Measurements from ENCODE around the gene ATP8B1. TPM values are rescaled to one million over a fixed set of nuclear protein-coding genes. Genes with fewer than 3 reads are reported as not detected.

Gene ATP8B1
- total RNA-seq, 1 experiment from 2014 or later: 0.90 TPM

DNA sequence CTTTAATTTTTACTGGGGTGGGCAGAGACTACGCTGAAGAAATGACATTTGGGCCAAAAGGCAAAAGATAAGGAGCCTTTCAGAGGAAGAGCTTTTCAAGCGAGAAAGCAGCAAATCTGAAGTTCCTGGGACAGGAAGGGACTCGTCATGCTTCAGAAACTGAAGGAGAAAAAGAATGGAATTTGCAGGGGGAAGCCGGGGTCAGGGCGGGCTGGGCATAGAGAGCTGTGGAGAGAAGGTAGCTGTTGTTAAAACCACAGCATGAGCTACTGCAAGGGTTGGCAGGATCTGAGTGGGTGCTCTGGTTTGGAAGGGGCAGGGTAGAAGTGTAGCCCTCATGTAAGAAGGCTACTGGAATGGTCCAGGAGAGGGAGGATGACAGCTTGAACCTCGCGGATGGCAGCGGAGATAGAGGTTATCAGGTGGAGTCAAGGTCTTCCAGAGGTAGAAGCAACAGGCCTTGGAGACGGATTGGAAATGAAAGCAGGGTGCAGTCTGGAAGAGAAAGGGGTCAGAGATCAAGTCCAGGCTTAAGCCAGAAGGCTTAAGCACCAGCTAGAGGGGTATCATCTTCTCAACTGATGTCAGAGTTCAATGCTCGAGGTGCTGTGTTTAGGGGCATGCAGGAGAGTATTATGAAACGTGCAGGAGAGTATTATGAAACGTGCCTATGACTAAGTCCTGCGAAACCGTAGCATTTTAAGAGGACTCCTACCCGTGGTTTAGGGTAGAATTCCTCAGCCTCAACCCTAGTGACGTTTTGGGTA is 18.9 kb downstream of the ATP8B1 start:
- DNase-seq (ENCODE audit: low read depth, low spot score): no peak
- in situ Hi-C loops (cut with HindIII; ENCODE audit: low pct_unique_long_range_greater_than_20kb, low sequenced_read_pairs): no loop called here

DNA sequence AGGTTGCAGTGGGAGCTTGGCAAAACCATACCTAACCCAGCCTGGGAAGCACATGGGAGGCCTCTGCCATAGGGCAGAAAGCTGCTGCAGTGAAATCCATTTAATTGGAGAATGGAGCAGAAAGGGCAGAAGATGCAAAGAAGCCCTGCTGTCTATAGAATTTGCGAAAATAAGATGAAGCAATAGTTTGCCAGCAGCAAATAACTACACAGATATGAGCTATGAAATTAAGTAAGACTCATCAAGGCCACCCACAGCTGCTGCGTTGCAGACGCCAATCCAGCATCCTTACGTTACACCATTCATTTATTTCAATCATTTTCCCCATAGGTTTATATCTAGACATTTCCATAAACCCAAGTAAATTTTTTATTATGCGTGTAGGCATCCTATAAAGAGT is 21.1 kb downstream of the ATP8B1 start:
- in situ Hi-C loops (cut with HindIII; ENCODE audit: low pct_unique_long_range_greater_than_20kb, low sequenced_read_pairs): no loop called here
- no peak for DNase-seq (ENCODE audit: low read depth, low spot score)

GRCh38 chr18:57780706-57781347 is 22.3 kb downstream of the ATP8B1 start:
- peak; percentile 7 for DNase-seq (ENCODE audit: low read depth, low spot score)
- in situ Hi-C loops (cut with HindIII; ENCODE audit: low pct_unique_long_range_greater_than_20kb, low sequenced_read_pairs): no loop called here

DNA sequence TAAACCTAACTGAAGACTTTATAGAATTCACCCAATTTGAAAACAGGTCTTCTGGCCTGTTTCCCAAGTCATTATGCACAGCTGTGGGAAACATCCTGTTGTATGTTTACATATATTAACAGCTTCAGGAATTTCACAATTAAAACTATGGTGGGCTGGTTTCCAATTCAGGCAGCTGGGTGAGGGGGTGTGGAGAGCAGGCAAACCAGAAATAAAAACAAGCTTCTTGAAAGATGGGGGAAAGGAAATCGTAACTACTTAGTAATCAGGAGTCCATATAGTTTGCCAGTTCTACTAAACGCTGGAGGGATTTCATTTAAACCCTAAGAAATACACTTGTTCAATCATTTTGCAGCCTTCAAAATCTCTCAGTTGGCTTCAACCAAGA is 22.8 kb downstream of the ATP8B1 start:
- DNase-seq (ENCODE audit: low read depth, low spot score): no peak
- in situ Hi-C loops (cut with HindIII; ENCODE audit: low pct_unique_long_range_greater_than_20kb, low sequenced_read_pairs): no loop called here

GRCh38 chr18:57776767-57777166 is 26.3 kb downstream of the ATP8B1 start:
- in situ Hi-C loops (cut with HindIII; ENCODE audit: low pct_unique_long_range_greater_than_20kb, low sequenced_read_pairs): no loop called here
- no peak for DNase-seq (ENCODE audit: low read depth, low spot score)

GRCh38 chr18:57776354-57776753 is 26.8 kb downstream of the ATP8B1 start:
- no peak for DNase-seq (ENCODE audit: low read depth, low spot score)
- in situ Hi-C loops (cut with HindIII; ENCODE audit: low pct_unique_long_range_greater_than_20kb, low sequenced_read_pairs): no loop called here

DNA sequence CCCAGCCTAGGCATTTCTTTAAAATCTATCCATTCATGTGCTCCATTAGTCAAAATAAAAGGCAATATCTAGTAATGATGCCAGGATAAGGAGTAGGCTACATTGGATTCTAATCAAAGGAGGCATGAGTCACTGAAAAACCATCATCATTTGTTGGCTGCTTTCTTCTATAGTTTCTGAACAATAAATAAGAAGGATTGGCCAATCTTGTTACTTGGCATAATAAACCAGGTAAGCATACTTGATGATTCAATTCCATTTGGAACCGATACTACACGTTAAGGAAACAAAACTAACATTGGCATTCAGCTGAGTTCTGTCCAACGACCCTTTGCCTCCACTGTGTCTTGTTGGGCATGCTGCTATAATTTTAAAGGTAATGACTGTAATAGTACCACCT is 27.2 kb downstream of the ATP8B1 start:
- in situ Hi-C loops (cut with HindIII; ENCODE audit: low pct_unique_long_range_greater_than_20kb, low sequenced_read_pairs): no loop called here
- no peak for DNase-seq (ENCODE audit: low read depth, low spot score)

- no peak for DNase-seq (ENCODE audit: low read depth, low spot score)
- in situ Hi-C loops (cut with HindIII; ENCODE audit: low pct_unique_long_range_greater_than_20kb, low sequenced_read_pairs): no loop called here
Measured at GRCh38 chr18:57772387-57772799, 30.7 kb downstream of the ATP8B1 start.

DNA sequence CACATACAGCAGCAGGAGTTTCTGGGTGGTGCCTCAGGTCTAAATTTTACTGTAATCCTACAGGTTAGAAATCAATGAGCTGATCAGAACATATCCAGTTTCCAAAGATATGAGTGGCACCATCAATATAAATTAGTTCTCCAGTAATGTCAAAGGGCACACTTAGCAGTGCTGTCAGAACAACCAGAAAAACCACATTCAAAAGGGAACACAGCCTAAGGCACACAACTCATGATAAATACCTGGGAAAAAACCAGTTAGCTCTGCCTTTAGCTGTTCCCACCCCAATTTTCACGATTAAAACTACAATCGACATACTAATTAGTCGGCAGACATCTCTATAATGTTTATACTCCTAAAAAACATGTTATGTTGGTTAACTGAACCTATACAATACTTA is 31.5 kb downstream of the ATP8B1 start:
- no peak for DNase-seq (ENCODE audit: low read depth, low spot score)

GRCh38 chr18:57771193-57771592 is 31.9 kb downstream of the ATP8B1 start:
- no peak for DNase-seq (ENCODE audit: low read depth, low spot score)
- in situ Hi-C loops (cut with HindIII; ENCODE audit: low pct_unique_long_range_greater_than_20kb, low sequenced_read_pairs): no loop called here

More for the DNA sequence above, 31.5 kb downstream of the ATP8B1 start:
- in situ Hi-C loops (cut with HindIII; ENCODE audit: low pct_unique_long_range_greater_than_20kb, low sequenced_read_pairs): no loop called here

DNA sequence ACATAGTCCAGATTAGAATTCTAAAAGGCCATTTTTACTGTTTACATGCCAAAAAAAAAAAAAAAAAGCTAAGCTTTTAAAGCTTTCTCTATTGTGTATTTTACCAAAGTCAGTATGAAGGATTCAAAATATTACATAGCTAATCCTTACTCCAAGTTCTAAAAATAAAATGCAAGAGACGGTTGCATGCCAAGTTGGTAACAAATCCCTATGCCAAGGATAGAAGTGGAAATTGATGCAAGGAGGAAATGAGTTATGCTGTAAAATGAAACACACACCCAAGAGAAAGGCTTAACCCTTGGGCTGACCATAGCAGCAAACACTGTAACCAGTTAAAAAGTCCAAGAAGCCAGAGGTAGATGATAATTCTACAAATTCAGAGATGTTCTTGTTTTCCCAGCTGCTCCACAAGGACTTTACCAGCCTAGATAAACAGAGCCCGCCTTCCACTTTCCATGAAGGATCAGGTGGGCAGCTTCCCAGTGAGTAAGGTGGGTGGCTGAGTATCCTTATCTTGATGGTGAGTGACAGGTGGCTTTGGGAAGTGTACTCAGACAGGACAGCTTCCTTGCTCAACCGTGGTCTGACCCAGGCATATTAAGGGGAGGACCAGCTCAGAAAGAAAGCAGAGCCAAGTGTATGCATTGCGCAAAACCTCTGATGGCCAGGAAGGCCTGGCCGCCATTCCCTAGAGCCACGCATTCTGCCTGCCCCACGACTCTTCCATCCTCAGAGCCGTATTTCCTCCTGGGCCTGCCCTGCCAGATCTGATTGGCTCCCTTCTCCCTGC is 34.4 kb downstream of the ATP8B1 start:
- no peak for DNase-seq (ENCODE audit: low read depth, low spot score)
- in situ Hi-C loops (cut with HindIII; ENCODE audit: low pct_unique_long_range_greater_than_20kb, low sequenced_read_pairs): no loop called here

- no peak for DNase-seq (ENCODE audit: low read depth, low spot score)
- in situ Hi-C loops (cut with HindIII; ENCODE audit: low pct_unique_long_range_greater_than_20kb, low sequenced_read_pairs): no loop called here
Measured at GRCh38 chr18:57767259-57768050, 35.7 kb downstream of the ATP8B1 start.

DNA sequence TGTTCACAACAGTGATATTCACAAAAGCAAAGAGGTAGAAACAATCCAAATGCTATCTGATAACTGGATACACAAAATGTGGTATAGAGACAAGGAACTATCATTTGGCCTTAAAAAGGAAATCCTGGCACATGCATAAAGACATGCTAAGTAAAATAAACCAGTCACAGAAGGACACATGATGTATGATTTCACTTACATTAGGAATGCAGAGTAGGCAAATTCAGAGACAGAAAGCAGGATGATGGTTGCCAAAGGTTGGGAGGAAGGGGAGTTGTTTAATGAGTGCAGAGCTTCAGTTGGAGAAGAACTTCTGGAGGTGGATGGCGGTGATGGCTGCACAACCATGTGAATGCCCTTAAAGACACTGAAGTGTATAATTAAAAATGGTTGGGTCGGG is 38.1 kb downstream of the ATP8B1 start:
- DNase-seq (ENCODE audit: low read depth, low spot score): no peak
- in situ Hi-C loops (cut with HindIII; ENCODE audit: low pct_unique_long_range_greater_than_20kb, low sequenced_read_pairs): no loop called here

DNA sequence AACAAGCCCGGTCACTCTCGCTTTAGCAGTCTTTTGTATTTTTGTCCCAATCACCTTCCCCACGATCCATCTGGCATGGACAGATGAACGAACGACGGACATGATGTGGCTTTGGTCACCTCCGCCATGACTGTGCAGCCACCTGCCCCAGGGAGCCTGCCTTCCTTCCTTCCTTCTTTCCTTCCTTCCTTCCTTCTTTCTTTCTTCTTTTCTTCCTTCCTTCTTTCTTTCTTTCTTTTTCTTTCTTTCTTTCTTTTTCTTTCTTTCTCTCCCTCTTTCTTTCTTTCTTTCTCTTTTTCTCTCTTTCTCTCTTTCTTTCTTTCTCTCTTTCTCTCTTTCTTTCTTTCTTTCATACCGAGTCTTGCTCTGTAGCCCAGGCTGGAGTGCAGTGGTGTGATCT is 39.0 kb downstream of the ATP8B1 start:
- in situ Hi-C loops (cut with HindIII; ENCODE audit: low pct_unique_long_range_greater_than_20kb, low sequenced_read_pairs): no loop called here

DNA sequence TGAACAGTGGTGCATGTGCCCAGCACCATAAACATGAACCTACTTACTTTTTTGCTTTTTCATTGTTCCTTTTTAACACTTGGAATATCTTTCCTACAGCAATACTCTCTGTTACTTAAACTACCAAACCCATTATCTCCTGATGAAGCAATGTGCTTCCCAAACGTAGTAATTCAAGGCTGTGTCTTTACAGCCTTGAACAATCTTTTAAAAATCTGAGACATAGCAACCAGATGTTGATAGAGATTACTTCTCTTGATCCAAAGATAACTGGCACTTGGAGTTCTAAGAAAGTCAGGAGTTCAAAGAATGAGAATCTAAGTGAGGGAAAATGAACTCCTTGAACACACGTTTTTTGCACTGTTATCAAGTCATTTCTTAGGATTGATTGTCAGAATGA is 40.4 kb downstream of the ATP8B1 start:
- in situ Hi-C loops (cut with HindIII; ENCODE audit: low pct_unique_long_range_greater_than_20kb, low sequenced_read_pairs): no loop called here

More for the DNA sequence above, 39.0 kb downstream of the ATP8B1 start:
- no peak for DNase-seq (ENCODE audit: low read depth, low spot score)

DNA sequence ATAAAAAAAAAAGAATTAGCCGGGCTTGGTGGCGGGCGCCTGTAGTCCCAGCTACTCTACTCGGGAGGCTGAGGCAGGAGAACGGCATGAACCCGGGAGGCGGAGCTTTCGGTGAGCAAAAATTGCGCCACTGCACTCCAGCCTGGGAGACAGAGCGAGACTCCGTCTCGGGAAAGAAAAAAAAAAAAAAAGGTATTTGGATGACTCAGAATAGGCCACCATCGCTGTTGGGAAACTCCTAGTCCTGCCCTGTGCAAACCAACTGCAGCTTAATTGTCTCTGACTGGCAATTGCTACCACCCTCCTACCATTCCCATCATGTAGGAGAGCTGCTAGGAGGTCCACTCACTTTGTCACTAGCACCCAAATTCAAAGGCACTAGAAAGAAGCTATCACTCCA is 43.5 kb downstream of the ATP8B1 start:
- DNase-seq (ENCODE audit: low read depth, low spot score): no peak
- in situ Hi-C loops (cut with HindIII; ENCODE audit: low pct_unique_long_range_greater_than_20kb, low sequenced_read_pairs): no loop called here

More for the DNA sequence above, 40.4 kb downstream of the ATP8B1 start:
- DNase-seq (ENCODE audit: low read depth, low spot score): no peak

DNA sequence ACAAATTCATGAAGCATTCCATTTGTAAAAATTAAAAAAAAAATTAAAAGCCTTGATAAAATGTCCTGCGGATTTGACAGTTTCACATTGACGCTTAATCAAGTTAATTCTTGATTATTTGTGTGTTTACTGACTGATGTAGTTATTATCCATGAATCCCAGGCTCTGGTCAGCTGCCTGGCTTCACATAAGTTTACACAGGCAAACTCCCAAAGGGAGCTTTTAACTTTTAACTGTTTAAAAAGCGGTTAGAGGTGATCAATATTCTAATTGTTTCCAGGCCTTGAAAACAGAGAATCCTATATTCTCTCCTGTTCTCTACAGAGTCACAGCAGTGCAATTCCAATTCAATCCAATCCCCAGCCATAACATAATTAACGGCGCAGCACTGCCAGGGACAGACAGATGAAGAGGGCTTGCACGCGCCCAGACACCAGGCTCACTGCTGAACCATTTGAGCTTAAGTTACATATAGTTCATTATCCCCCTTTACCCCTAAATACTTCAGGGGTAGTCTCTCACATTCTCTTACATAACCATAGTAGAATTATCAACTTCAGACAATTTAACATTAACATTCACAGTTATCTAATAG is 47.5 kb downstream of the ATP8B1 start:
- in situ Hi-C loops (cut with HindIII; ENCODE audit: low pct_unique_long_range_greater_than_20kb, low sequenced_read_pairs): no loop called here
- no peak for DNase-seq (ENCODE audit: low read depth, low spot score)
